NCI-H82 treated with DMSO at 0.1 percent for 48 hours (cell line): Measurements from ENCODE around the gene OR5M3.

Experiments used
- DNase-seq: peaks from one replicate; lab custom pipeline; 2025; ENCODE audit not compliant: unreplicated experiment; lab: John Stamatoyannopoulos, UW

The OR5M3 gene

DNA sequence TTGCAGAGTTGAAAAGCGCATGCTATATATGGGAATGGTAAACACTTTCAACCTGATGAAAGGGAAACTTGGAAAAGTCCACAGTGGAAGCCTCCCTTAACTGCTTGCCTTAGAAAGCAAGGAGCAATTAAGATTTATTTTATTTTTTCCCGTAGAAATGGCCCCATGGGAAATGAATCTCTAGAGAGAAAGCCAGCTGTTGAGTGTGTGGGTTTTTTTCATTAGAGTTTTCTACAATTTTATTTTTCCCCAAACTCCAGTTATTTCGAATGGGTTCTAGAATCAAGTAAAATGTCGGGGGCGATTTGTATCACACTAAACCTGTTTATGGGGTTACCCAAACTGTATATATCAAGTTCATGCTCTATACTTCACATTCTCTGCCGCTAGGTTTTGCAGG, at the start of gene OR5M3:
Gene OR5M3 (minus strand): TSS at position 101 of the 400 bp plus-strand sequence. CDS start 2,855 bp downstream, outside the sequence.
- DNase-seq = no peak

DNA sequence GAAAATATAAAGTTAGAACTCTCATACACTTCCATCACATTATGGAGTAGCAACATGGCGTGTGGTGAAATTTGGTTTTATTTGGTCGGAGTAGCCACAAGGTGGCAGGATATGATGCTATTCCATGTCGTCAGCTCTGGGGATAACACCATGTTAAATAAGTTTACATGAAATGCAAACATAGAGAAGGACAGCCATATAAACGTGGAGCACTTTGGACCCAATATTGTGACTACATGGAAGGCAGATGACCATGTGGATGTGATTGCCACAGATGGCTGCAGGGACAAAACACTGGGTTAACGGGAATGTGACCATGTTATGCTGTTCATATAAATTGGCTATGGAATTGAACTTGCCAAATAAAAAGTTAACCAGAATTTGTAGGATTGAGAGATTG, 48.9 kb upstream of the OR5M3 start:
- DNase-seq = no peak

DNA sequence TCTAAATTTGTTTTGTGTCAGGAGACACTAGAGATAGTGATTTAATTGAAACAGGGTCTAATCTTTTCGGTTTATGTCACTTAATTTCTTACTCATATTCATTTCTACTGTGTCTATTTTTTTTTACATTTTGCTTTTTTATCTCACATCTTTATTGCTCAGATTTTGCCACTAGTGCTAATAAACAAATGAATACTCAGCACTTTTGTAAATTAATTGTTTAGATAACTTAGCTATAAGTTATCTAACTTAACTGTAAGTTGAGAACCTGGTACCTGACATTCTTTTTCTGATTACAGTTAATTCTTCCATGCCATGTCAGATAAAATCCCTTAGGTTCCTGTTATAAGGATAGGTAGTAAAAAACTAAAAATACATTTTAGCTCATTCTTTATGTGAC, 40.1 kb upstream of the OR5M3 start:
- no peak for DNase-seq

DNA sequence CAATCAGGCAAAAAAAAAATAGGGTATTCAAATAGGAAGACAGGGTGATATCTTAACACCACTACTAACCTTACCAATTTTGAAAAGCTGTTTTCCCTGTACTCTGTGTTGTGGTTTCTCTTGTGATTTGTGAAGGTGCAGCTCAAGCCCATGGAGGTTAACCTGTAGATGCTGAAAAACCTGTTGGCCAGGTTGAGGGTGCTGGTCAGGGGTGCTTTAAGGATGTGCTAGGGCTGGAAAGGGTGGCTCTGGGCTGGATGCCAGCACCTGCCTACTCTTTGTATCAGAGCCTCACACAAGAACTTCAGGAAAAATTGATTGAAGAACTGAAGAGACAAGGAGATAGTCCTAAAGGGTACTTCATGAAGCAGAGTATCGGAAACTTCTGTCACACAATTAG, 36.3 kb upstream of the OR5M3 start:
- no peak for DNase-seq

DNA sequence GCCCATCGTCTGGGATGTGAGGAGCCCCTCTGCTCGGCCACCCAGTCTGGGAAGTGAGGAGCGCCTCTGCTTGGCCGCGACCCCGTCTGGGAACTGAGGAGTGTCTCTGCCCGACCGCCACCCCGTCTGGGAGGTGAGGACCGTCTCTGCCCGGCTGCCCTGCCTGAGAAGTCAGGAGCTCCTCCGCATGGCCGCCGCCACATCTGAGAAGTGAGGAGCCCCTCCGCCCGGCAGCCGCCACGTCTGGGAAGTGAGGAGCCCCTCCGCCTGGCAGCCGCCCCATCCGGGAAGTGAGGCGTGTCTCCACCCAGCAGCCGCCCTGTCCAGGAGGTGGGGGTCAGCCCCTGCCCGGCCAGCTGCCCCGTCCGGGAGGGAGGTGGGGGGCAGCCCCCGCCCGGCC, 23.9 kb upstream of the OR5M3 start:
- DNase-seq = no peak

DNA sequence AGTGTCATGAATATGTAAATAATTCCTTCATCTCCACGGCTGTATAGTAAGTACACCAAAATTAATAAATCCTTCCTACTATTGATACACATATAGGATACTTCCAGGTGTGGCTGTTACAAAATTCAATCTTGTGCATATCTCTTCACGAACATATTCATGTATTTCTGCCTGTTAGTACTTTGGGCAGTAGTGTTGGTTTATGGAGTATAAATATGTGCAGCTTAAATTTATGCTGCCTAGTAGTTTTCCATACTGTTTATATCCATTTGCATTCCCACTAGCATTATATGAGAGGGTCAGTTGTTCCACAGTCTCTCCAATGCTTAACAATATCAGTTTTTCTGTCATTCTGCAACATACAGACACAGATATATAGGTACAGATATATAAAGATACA, 22.0 kb upstream of the OR5M3 start:
- DNase-seq = no peak

DNA sequence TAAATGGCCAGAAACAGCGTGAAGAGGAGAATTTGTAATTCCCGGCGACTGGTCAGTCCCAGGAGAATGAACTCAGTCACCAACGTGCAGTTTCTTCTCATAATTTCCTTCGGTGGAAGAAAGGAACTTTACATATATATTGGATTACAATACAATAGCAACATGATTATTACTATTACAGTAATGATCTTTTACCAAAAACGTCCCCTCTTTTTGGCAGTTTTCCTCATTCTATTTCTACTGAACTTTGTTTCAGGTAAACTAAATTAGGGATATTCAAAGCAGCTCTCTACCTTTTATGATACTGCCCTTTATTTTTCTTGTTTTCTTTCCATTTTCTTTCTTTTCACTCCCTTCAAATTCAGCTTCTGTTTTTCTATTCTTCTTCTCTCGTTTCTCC, 18.1 kb upstream of the OR5M3 start, which contains the start of gene OR5M8:
Gene OR5M8 (minus strand): TSS at position 101 of the 400 bp plus-strand sequence. CDS start 0 bp downstream, at position 101.
- no peak for DNase-seq

DNA sequence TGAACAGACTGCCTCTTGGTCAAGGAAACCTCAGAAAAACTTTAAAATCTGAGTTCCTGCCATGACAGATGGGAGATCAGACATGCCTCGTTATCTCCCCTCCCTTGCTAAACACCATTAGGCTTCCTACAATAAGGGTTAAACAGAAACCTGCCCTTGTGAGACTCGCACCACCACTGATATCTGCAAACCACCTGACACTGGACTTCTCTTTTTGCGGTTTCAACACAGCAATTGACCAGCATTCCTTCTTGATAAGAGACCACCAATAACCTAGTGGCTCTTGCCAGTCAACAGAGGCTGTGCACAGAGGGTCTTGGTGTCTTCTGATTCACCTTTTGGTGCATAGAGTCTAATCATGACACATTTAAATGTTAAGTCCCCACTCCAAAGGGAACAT, 13.6 kb upstream of the OR5M3 start:
- no peak for DNase-seq

DNA sequence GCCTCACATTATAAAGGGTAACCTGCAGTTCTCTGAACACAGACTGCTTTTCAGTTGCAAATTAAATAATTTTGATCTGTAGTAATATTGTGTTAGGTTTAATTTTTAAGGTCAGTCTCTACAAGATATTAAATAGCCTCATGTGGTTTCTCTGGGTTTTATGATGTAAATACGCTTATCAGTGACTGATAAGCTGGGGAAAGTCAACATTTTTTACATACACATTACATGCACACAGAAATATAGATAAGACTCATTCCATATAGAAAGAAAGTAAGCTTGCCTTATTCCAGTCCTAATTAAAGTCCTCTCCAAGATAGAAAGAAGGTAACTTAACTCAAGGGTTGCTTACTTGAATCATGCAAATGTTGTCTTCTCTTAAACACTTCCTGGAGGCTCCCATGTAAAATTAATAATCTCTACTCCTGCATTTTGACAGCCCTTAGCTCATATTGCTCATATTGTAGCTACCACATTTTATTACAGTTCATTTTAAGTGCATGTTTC, 1.6 kb upstream of the OR5M3 start:
- DNase-seq = no peak

DNA sequence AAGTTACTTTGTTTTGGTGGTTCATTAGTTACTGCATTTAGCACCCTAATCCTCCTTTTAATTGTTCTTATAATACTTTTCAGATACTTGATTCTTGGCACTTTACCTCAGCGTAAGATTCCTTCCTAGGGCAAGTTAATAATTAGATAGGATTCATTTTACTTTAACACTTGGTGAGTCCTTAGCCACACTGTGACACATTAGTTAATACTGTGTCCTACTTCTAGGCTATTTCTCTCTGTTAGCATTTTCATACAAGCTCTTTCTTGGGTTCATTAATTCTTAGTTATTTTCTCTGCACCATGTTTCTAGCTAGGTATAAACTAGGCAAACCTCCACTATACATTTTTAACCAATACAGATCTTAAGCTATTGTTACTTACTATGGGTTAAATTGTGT, 16.1 kb downstream of the OR5M3 start:
- no peak for DNase-seq

DNA sequence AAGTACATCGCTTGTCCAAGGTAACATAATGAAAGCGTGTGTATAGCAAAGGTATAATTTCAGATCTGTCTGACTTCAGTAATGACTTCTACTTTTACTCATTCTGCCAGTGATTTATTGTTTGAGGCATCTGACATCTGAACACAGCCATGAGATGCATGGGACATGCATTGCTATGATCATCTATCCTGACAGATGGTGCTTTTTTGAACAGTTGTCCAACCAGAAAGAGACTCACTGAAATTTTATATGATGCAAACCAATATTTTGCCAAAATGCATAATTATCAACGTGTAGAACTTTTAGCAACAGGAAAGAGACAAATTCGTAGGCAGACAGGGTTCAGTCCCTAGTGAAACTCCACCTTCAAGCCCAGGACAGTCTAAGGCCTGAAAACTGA, 19.6 kb downstream of the OR5M3 start:
- DNase-seq = no peak
